Measurements from ENCODE around the gene STX2. TPM values are rescaled to one million over a fixed set of nuclear protein-coding genes. Genes with fewer than 3 reads are reported as not detected.
A peak's percentile ranks its signal among the peaks of the same experiment; 100 is the strongest.
"Not testable (repeated sequence)": the region's sequence is repeated elsewhere in the genome, so short reads cannot be mapped to it uniquely, and the experiment has no call there.

Gene STX2
- total RNA-seq, 1 experiment from 2014 or later = 11.2 TPM

DNA sequence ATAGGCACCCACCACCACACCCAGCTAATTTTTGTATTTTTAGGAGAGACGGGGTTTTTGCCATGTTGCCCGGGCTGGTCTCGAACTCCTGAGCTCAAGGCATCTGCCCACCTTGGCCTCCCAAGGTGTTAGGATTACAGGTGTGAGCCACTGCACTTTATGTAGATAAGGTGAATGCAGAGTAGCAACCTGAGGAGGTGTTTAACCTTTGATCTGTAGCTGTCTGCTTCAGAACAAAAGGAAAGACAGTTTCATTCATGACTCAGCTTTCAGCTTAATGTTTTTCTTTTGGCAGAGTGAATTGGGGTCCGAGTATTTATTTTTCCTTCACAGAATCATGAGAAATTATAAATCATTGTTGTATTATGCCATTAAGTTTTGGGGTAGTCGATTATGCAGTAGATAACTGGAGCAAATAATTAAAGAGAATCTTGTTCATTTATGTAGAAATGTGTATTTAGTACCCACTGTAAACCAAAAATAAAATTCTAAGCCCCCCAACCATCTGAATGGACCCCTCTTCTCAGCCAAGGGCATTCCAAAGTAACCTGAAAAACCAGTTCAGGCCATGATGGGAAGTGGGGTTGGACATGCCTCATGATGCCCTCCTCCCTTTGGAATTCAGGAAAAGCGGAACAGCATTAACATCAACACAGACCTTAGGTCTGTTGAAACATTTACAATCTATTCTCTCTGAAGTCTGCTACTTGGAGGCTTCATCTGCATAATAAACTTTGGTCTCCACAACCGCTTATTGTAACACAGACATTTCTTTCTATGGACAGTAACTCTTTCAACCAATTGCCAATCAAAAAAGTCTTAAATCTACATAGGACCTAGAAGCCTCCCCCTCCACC lies 10.7 kb upstream of the STX2 start:
- peak; percentile 85 to 88 for DNase-seq
- intact Hi-C loops (cut with micrococcal nuclease; ENCODE audit: unreplicated experiment) = loop anchor here (1.0 kb wide), 2 partner anchors 14 to 22 kb away; no protein-coding TSS in a partner anchor
- POLR2A ChIA-PET = interaction anchor here (0.6 to 1.0 kb wide), 2 partner anchors 21 to 23 kb away, joined by 3 to 7 read pairs; no protein-coding TSS in a partner anchor

DNA sequence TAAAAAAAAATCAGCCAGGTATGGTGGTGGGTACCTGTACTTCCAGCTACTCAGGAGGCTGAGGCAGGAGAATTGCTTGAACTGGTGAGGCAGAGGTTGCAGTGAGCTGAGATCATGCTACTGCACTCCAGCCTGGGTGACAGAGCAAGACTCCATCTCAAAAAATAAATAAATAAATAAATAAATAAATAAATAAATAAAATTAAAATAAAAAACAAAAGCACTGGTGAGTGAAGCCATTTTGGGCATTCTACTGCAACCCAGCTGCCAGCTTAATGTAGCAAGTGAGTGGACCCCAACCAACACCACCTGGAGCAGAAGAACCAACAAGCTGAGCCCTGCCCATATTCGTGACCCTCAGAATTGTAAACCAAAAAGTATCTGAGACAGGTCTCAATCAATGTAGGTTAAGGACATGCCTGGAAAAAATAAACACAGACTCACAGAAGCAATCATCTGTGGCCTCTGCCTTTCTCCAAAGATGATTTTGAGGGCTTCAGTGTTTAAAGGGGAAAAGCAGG lies 9.8 kb upstream of the STX2 start:
- Mint-ChIP-seq H3K4me1 (ENCODE audit: low read depth, unreplicated experiment) (peaks cover 13% of the 10 kb centered on the region), H3K27ac (ENCODE audit: unreplicated experiment) (peak overlapping the region; percentile 42)
- DNase-seq; H3K9me3 Mint-ChIP-seq (ENCODE audit: unreplicated experiment); H3K9me3 ChIP-seq; intact Hi-C loops (cut with micrococcal nuclease; ENCODE audit: unreplicated experiment); H3K4me3 ChIP-seq (ENCODE audit: low read depth, low read length); H3K27me3 Mint-ChIP-seq (ENCODE audit: insufficient read depth, unreplicated experiment); H3K36me3 ChIP-seq (ENCODE audit: control insufficient read depth, insufficient read depth, low read length); BruUV-seq (replicated peaks); H3K27me3 ChIP-seq (replicated peaks; ENCODE audit: control insufficient read depth, insufficient read depth, low read length); H3K4me3 Mint-ChIP-seq (ENCODE audit: unreplicated experiment); H3K36me3 Mint-ChIP-seq (ENCODE audit: insufficient read depth, unreplicated experiment): not testable (repeated sequence)
- H3K4me1 ChIP-seq = peaks cover 20% of the 10 kb centered on the region
- CTCF ChIA-PET = interaction anchor here (1.8 kb wide), 1 partner anchor 22 kb away, joined by 4 read pairs; no protein-coding TSS in a partner anchor
- POLR2A ChIA-PET = interaction anchor here (0.6 to 1.0 kb wide), 2 partner anchors 22 kb away, joined by 3 to 7 read pairs; no protein-coding TSS in a partner anchor

More for the DNA sequence above, 10.7 kb upstream of the STX2 start:
- H3K27me3 ChIP-seq (replicated peaks; ENCODE audit: control insufficient read depth, insufficient read depth, low read length) = no peaks in the 10 kb centered on the region
- Mint-ChIP-seq H3K27ac (ENCODE audit: unreplicated experiment) (peak overlapping the region; percentile 42), H3K4me3 (ENCODE audit: unreplicated experiment) (peak overlapping the region; percentile 14), H3K36me3 (ENCODE audit: insufficient read depth, unreplicated experiment) (peaks cover 8% of the 10 kb centered on the region), H3K9me3 (ENCODE audit: unreplicated experiment) (no peaks in the 10 kb centered on the region), H3K27me3 (ENCODE audit: insufficient read depth, unreplicated experiment) (no peaks in the 10 kb centered on the region), H3K4me1 (ENCODE audit: low read depth, unreplicated experiment) (peaks cover 13% of the 10 kb centered on the region)
- TF ChIP-seq, protein P1, sequence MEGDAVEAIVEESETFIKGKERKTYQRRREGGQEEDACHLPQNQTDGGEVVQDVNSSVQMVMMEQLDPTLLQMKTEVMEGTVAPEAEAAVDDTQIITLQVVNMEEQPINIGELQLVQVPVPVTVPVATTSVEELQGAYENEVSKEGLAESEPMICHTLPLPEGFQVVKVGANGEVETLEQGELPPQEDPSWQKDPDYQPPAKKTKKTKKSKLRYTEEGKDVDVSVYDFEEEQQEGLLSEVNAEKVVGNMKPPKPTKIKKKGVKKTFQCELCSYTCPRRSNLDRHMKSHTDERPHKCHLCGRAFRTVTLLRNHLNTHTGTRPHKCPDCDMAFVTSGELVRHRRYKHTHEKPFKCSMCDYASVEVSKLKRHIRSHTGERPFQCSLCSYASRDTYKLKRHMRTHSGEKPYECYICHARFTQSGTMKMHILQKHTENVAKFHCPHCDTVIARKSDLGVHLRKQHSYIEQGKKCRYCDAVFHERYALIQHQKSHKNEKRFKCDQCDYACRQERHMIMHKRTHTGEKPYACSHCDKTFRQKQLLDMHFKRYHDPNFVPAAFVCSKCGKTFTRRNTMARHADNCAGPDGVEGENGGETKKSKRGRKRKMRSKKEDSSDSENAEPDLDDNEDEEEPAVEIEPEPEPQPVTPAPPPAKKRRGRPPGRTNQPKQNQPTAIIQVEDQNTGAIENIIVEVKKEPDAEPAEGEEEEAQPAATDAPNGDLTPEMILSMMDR (IDR thresholded peaks at IDR 0.05; ENCODE audit: insufficient read depth in 1 of 2, low read depth in 1 of 2, low read length in 1 of 2, severe bottlenecking in 1 of 2, unreplicated experiment in 1 of 2) = no peak
- H3K4me3 ChIP-seq (ENCODE audit: low read depth, low read length) = no peak overlapping the region
- peaks cover 5% of the 10 kb centered on the region for H3K9me3 ChIP-seq
- CTCF ChIA-PET = interaction anchor here (1.8 kb wide), 1 partner anchor 21 kb away, joined by 4 read pairs; no protein-coding TSS in a partner anchor
- no peaks in the 10 kb centered on the region for H3K36me3 ChIP-seq (ENCODE audit: control insufficient read depth, insufficient read depth, low read length)
- no TSS peak for BruUV-seq (replicated peaks)
- H3K4me1 ChIP-seq = peaks cover 20% of the 10 kb centered on the region

DNA sequence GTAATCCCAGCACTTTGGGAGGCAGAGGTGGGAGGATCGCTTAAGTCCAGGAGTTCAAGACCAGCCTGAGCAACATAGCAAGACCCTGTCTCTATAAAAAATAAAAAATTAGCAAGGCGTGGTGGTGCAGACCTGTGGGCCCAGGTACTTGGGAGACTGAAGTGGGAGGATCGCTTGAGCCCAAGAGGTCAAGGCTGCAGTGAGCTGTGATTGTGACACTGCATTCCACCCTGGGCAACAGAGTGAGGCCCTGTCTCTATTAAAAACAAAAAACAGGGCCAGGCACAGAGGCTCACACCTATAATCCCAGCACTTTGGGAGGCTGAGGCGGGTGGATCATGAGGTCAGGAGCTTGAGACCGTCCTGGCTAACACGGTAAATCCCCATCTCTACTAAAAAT lies 9.1 kb upstream of the STX2 start:
- H3K4me3 Mint-ChIP-seq (ENCODE audit: unreplicated experiment); H3K27me3 Mint-ChIP-seq (ENCODE audit: insufficient read depth, unreplicated experiment); H3K36me3 ChIP-seq (ENCODE audit: control insufficient read depth, insufficient read depth, low read length); intact Hi-C loops (cut with micrococcal nuclease; ENCODE audit: unreplicated experiment); CTCF ChIA-PET; H3K27me3 ChIP-seq (replicated peaks; ENCODE audit: control insufficient read depth, insufficient read depth, low read length); H3K9me3 Mint-ChIP-seq (ENCODE audit: unreplicated experiment); H3K27ac Mint-ChIP-seq (ENCODE audit: unreplicated experiment); H3K4me3 ChIP-seq (ENCODE audit: low read depth, low read length); BruUV-seq (replicated peaks); H3K36me3 Mint-ChIP-seq (ENCODE audit: insufficient read depth, unreplicated experiment); H3K9me3 ChIP-seq; DNase-seq; POLR2A ChIA-PET: not testable (repeated sequence)
- H3K4me1 Mint-ChIP-seq (ENCODE audit: low read depth, unreplicated experiment) = peaks cover 13% of the 10 kb centered on the region
- H3K4me1 ChIP-seq = peaks cover 20% of the 10 kb centered on the region

DNA sequence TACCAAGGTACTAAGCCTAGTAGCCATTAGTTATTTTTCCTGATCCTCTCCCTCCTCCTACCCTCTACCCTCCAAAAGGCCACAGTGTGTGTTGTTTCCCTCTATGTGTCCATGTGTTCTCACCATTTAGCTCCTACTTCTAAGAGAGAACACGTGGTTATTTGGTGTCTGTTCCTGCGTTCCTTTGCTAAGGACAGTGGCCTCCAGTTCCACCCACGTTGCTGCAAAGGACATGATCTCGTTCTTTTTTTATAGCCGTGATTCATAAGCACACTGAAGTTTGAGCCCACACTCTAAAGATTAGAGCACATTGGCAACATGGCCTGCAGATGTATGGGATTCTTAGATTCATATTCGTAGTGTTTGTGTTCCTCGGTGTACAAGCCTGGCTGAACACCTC lies 8.1 kb upstream of the STX2 start:
- TF ChIP-seq, protein P1 (IDR thresholded peaks at IDR 0.05; ENCODE audit: insufficient read depth in 1 of 2, low read depth in 1 of 2, low read length in 1 of 2, severe bottlenecking in 1 of 2, unreplicated experiment in 1 of 2) = no peak
- H3K9me3 ChIP-seq = peaks cover 5% of the 10 kb centered on the region
- peaks cover 20% of the 10 kb centered on the region for H3K4me1 ChIP-seq
- H3K4me1 Mint-ChIP-seq (ENCODE audit: low read depth, unreplicated experiment) = peaks cover 13% of the 10 kb centered on the region
- H3K27me3 ChIP-seq (replicated peaks; ENCODE audit: control insufficient read depth, insufficient read depth, low read length) = no peaks in the 10 kb centered on the region
- no peak for DNase-seq
- no peaks in the 10 kb centered on the region for H3K27me3 Mint-ChIP-seq (ENCODE audit: insufficient read depth, unreplicated experiment)
- no peaks in the 10 kb centered on the region for H3K9me3 Mint-ChIP-seq (ENCODE audit: unreplicated experiment)
- ChIA-PET CTCF (no interaction called here), POLR2A (no interaction called here)
- intact Hi-C loops (cut with micrococcal nuclease; ENCODE audit: unreplicated experiment) = no loop called here
- H3K4me3 Mint-ChIP-seq (ENCODE audit: unreplicated experiment) = no peak overlapping the region
- H3K4me3 ChIP-seq (ENCODE audit: low read depth, low read length) = no peak overlapping the region
- H3K36me3 Mint-ChIP-seq (ENCODE audit: insufficient read depth, unreplicated experiment) = peaks cover 8% of the 10 kb centered on the region
- no TSS peak for BruUV-seq (replicated peaks)
- peak overlapping the region; percentile 56 for H3K27ac Mint-ChIP-seq (ENCODE audit: unreplicated experiment)
- H3K36me3 ChIP-seq (ENCODE audit: control insufficient read depth, insufficient read depth, low read length) = no peaks in the 10 kb centered on the region

Data from Caco-2 (cell line).